C4-2B (cell line): Measurements from ENCODE around the gene KPNA1.

Experiments used
- H3K27ac ChIP-seq: fragments of 450-650 bp; 2 replicates; pipeline ENCODE4 v1.5.1; 2017
- ZFX ChIP-seq: fragments of 450-650 bp; IDR thresholded peaks from 2 replicates; pipeline ENCODE4 v1.6.1; 2017
- TF ChIP-seq, protein P1 (sequence below): fragments of 450-650 bp; conservative IDR thresholded peaks from 2 replicates; pipeline ENCODE4 v1.5.1; 2017; ENCODE audit warnings: mild to moderate bottlenecking

Gene KPNA1

GRCh38 chr3:122498152-122498551, 16.6 kb downstream of the KPNA1 start:
- no peak overlapping the region for H3K27ac ChIP-seq
- TF ChIP-seq ZFX: no peak
- TF ChIP-seq, protein P1, sequence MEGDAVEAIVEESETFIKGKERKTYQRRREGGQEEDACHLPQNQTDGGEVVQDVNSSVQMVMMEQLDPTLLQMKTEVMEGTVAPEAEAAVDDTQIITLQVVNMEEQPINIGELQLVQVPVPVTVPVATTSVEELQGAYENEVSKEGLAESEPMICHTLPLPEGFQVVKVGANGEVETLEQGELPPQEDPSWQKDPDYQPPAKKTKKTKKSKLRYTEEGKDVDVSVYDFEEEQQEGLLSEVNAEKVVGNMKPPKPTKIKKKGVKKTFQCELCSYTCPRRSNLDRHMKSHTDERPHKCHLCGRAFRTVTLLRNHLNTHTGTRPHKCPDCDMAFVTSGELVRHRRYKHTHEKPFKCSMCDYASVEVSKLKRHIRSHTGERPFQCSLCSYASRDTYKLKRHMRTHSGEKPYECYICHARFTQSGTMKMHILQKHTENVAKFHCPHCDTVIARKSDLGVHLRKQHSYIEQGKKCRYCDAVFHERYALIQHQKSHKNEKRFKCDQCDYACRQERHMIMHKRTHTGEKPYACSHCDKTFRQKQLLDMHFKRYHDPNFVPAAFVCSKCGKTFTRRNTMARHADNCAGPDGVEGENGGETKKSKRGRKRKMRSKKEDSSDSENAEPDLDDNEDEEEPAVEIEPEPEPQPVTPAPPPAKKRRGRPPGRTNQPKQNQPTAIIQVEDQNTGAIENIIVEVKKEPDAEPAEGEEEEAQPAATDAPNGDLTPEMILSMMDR: no peak

GRCh38 chr3:122497425-122497824, 17.3 kb downstream of the KPNA1 start:
- TF ChIP-seq, protein P1: no peak
- TF ChIP-seq ZFX: no peak
- no peak overlapping the region for H3K27ac ChIP-seq

DNA sequence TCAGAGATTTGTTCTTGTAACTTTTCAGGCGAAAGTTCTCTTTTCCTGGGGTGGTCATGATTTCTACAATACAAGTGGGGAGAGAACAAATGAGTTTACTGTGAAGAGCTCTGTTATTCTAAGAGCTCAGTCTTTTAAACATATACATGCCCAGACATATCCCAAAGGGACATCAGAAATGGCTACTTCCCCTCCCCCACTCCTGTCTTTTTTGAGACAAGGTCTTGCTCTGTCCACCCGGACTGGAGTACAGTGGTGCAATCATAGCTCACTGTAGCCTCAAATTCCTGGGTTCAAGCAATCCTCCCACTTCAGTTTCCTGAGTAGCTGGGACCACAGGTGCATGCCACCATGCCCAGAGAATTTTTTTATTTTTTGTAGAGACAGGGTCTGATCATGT, 18.2 kb downstream of the KPNA1 start:
- TF ChIP-seq, protein P1: no peak
- no peak for TF ChIP-seq ZFX
- H3K27ac ChIP-seq: no peak overlapping the region

GRCh38 chr3:122493296-122493695, 21.4 kb downstream of the KPNA1 start:
- TF ChIP-seq, protein P1: no peak
- TF ChIP-seq ZFX: no peak
- H3K27ac ChIP-seq: no peak overlapping the region

- TF ChIP-seq, protein P1: no peak
- TF ChIP-seq ZFX: no peak
- no peak overlapping the region for H3K27ac ChIP-seq
Measured at GRCh38 chr3:122488262-122488973, 26.3 kb downstream of the KPNA1 start.

GRCh38 chr3:122484985-122485384, 29.8 kb downstream of the KPNA1 start:
- H3K27ac ChIP-seq: no peak overlapping the region

GRCh38 chr3:122481390-122481789, 33.3 kb downstream of the KPNA1 start:
- no peak overlapping the region for H3K27ac ChIP-seq
- TF ChIP-seq ZFX: no peak
- TF ChIP-seq, protein P1: no peak

More at GRCh38 chr3:122484985-122485384, 29.8 kb downstream of the KPNA1 start:
- TF ChIP-seq ZFX: no peak

GRCh38 chr3:122476532-122476931, 38.2 kb downstream of the KPNA1 start:
- no peak overlapping the region for H3K27ac ChIP-seq
- TF ChIP-seq, protein P1: no peak
- no peak for TF ChIP-seq ZFX
